Naive thymus-derived CD4-positive, alpha-beta T cell (primary cell): ENCODE data around the gene ANKRD17. TPM values are rescaled to one million over a fixed set of nuclear protein-coding genes. Genes with fewer than 3 reads are reported as not detected.

ENCODE experiments used
- ATAC-seq: fragments of 150-1000 bp; cut with Tn5 transposase; 2 replicates; pipeline ENCODE4 v1.10.0; 2021; ENCODE audit warnings: mild to moderate bottlenecking, moderate library complexity
- CTCF ChIA-PET: fragments of 350-600 bp; sonication (Branson Sonifier 250); formaldehyde crosslinking; loops from one replicate; lab custom pipeline; 2021; ENCODE audit warnings: antibody characterized with exemption; lab: Charles Lee
- POLR2A ChIA-PET: fragments of 350-600 bp; sonication (Branson Sonifier 250); formaldehyde crosslinking; loops from one replicate; lab custom pipeline; 2021; ENCODE audit warnings: antibody characterized with exemption, inconsistent platforms; lab: Charles Lee
- DNase-seq, 9 donors: peaks; one replicate each; pipeline versions ENCODE4 v3.0.0 to v3.0.0-alpha.2; 2020 to 2022; ENCODE audit warnings: mixed read lengths in 1 of 9
- H3K27ac ChIP-seq: one replicate; pipeline ENCODE4 v1.7.0; 2013; ENCODE audit warnings: mild to moderate bottlenecking, low read depth, low read length, moderate library complexity
- H3K27me3 ChIP-seq, 2 donors: one replicate each; pipeline ENCODE4 v1.7.0; 2013; ENCODE audit warnings: low read length in 2 of 2, mild to moderate bottlenecking in 2 of 2, moderate library complexity in 2 of 2; ENCODE audit not compliant: control insufficient read depth in 2 of 2, insufficient read depth in 2 of 2
- H3K36me3 ChIP-seq, 3 experiments: 1 replicate in 2 of 3; 2 replicates in 1 of 3; pipeline ENCODE4 v1.7.0; 2013; ENCODE audit warnings: low read length in 3 of 3, mild to moderate bottlenecking in 3 of 3, moderate library complexity in 1 of 3; ENCODE audit not compliant: insufficient read depth in 3 of 3, control insufficient read depth in 2 of 3
- H3K4me1 ChIP-seq, 2 donors: one replicate each; pipeline ENCODE4 v1.7.0; 2013; ENCODE audit warnings: low read length in 2 of 2, mild to moderate bottlenecking in 2 of 2, moderate library complexity in 1 of 2; ENCODE audit not compliant: control insufficient read depth in 2 of 2, insufficient read depth in 2 of 2
- H3K4me3 ChIP-seq: 2 replicates; pipeline ENCODE4 v1.7.0; 2013; ENCODE audit warnings: mild to moderate bottlenecking, low read length
- H3K9me3 ChIP-seq, 3 experiments: 1 replicate in 2 of 3; 2 replicates in 1 of 3; pipeline ENCODE4 v1.7.0; 2013; ENCODE audit warnings: low read length in 3 of 3; ENCODE audit not compliant: control insufficient read depth in 2 of 3
- H3K27ac Mint-ChIP-seq, 9 donors: one replicate each; pipeline ENCODE4 v1.8.0; 2020 to 2022; ENCODE audit warnings: mixed read lengths in 9 of 9, mild to moderate bottlenecking in 8 of 9, moderate library complexity in 5 of 9, inconsistent platforms in 2 of 9
- H3K27me3 Mint-ChIP-seq, 5 donors: one replicate each; pipeline ENCODE4 v1.8.0; 2021 to 2022; ENCODE audit warnings: mixed read lengths in 5 of 5, mild to moderate bottlenecking in 1 of 5
- H3K36me3 Mint-ChIP-seq, 5 donors: one replicate each; pipeline ENCODE4 v1.8.0; 2020 to 2022; ENCODE audit warnings: mixed read lengths in 5 of 5, mild to moderate bottlenecking in 3 of 5, inconsistent platforms in 1 of 5
- H3K4me1 Mint-ChIP-seq, 7 donors: one replicate each; pipeline ENCODE4 v1.8.0; 2020 to 2022; ENCODE audit warnings: mixed read lengths in 7 of 7, mild to moderate bottlenecking in 3 of 7, inconsistent platforms in 1 of 7
- H3K4me3 Mint-ChIP-seq, 10 donors: one replicate each; pipeline ENCODE4 v1.8.0; 2020 to 2022; ENCODE audit warnings: mild to moderate bottlenecking in 10 of 10, mixed read lengths in 10 of 10, moderate library complexity in 6 of 10, inconsistent platforms in 2 of 10
- H3K9me3 Mint-ChIP-seq, 11 donors: one replicate each; pipeline ENCODE4 v1.8.0; 2020 to 2022; ENCODE audit warnings: mixed read lengths in 11 of 11, mild to moderate bottlenecking in 4 of 11, inconsistent platforms in 1 of 11, moderate library complexity in 1 of 11
- intact Hi-C, 2 donors: fragments of 100-400 bp; cut with micrococcal nuclease; formaldehyde crosslinking; loops; one replicate each; pipeline ENCODE4 v1.15.1; 2023
- polyA plus RNA-seq, 2 donors: library from polyadenylated mRNA; unstranded; fragments of 300-500 nt; fragmentation: Illumina TruSeq; gene quantifications; one replicate each; pipeline ENCODE4 v1.2.3, GENCODE V29; 2021
- total RNA-seq, 6 experiments: library from RNA in 5 of 6; stranded (reverse) in 5 of 6; gene quantifications; 1 replicate in 5 of 6; 2 replicates in 1 of 6; pipeline ENCODE4 v1.2.3 and lab custom pipeline; 2021 to 2026

Gene ANKRD17
- total and polyA plus RNA-seq, 7 experiments from 2014 or later = 13.1 to 67.5 (median 54.8) TPM

GRCh38 chr4:73066445-73066844 is 192.2 kb downstream of the ANKRD17 start:
- H3K27me3 Mint-ChIP-seq = no peaks in the 10 kb centered on the region
- H3K4me1 Mint-ChIP-seq = peaks cover 29 to 56% (median 46%) of the 10 kb centered on the region in 7 donors
- peaks cover 7 to 24% (median 14%) of the 10 kb centered on the region in 5 donors for H3K36me3 Mint-ChIP-seq
- Histone ChIP-seq H3K27me3 (no peaks in the 10 kb centered on the region), H3K36me3 (peaks cover 0 to 18% (median 6%) of the 10 kb centered on the region in 3 experiments), H3K27ac (peak overlapping the region; percentile 66), H3K9me3 (no peaks in the 10 kb centered on the region), H3K4me3 (no peak overlapping the region), H3K4me1 (peaks cover 25 to 29% of the 10 kb centered on the region in 2 donors)
- ChIA-PET POLR2A (interaction anchor here (0.6 to 7.4 kb wide), 2 partner anchors 157 to 192 kb away, joined by 4 to 84 read pairs; partner anchors contain the start of gene ANKRD17), CTCF (interaction anchor here (1.7 kb wide), 1 partner anchor 189 kb away, joined by 5 read pairs; no protein-coding TSS in a partner anchor)
- DNase-seq (no peak), ATAC-seq (no peak)
- intact Hi-C loops = loop anchor here (5.0 kb wide), 2 partner anchors 76 to 1091 kb away; partner anchors contain the start of gene MTHFD2L (in 1 of the 2)
- peaks cover 0 to 5% (median 0%) of the 10 kb centered on the region in 11 donors for H3K9me3 Mint-ChIP-seq
- H3K27ac Mint-ChIP-seq = peak overlapping the region; percentile 75 to 99 (median 95)
- peak overlapping the region in 9 of 10 donors; percentile 30 to 95 (median 60) for H3K4me3 Mint-ChIP-seq

GRCh38 chr4:73064536-73064935 is 194.1 kb downstream of the ANKRD17 start:
- ATAC-seq (no peak), DNase-seq (no peak)
- intact Hi-C loops = no loop called here
- peaks cover 24 to 55% (median 46%) of the 10 kb centered on the region in 7 donors for H3K4me1 Mint-ChIP-seq
- no peaks in the 10 kb centered on the region for H3K9me3 ChIP-seq
- H3K27ac Mint-ChIP-seq = peak overlapping the region in 7 of 9 donors; percentile 5 to 99 (median 55)
- H3K36me3 Mint-ChIP-seq = peaks cover 11 to 37% (median 24%) of the 10 kb centered on the region in 5 donors
- no peak overlapping the region for H3K27ac ChIP-seq
- no peaks in the 10 kb centered on the region for H3K27me3 ChIP-seq
- ChIA-PET CTCF (no interaction called here), POLR2A (interaction anchor here (0.7 to 0.8 kb wide), 2 partner anchors 75 to 1336 kb away, joined by 3 to 4 read pairs; no protein-coding TSS in a partner anchor)
- H3K36me3 ChIP-seq = peaks cover 2 to 35% (median 13%) of the 10 kb centered on the region in 3 experiments
- H3K4me3 ChIP-seq = no peak overlapping the region
- peak overlapping the region in 4 of 10 donors; percentile 16 to 29 (median 25) for H3K4me3 Mint-ChIP-seq
- peaks cover 0 to 3% (median 0%) of the 10 kb centered on the region in 11 donors for H3K9me3 Mint-ChIP-seq
- no peaks in the 10 kb centered on the region for H3K27me3 Mint-ChIP-seq
- peaks cover 21 to 25% of the 10 kb centered on the region in 2 donors for H3K4me1 ChIP-seq

- H3K27me3 ChIP-seq = no peaks in the 10 kb centered on the region
- Mint-ChIP-seq H3K36me3 (peaks cover 17 to 68% (median 47%) of the 10 kb centered on the region in 5 donors), H3K9me3 (no peaks in the 10 kb centered on the region), H3K27ac (peak overlapping the region in 1 of 9 donors; percentile 45), H3K4me1 (peaks cover 0 to 18% (median 0%) of the 10 kb centered on the region in 7 donors), H3K4me3 (no peak overlapping the region), H3K27me3 (no peaks in the 10 kb centered on the region)
- H3K27ac ChIP-seq = no peak overlapping the region
- H3K9me3 ChIP-seq = no peaks in the 10 kb centered on the region
- intact Hi-C loops = no loop called here
- peaks cover 6 to 57% (median 18%) of the 10 kb centered on the region in 3 experiments for H3K36me3 ChIP-seq
- ChIA-PET POLR2A (no interaction called here), CTCF (no interaction called here)
- ATAC-seq (no peak), DNase-seq (no peak)
- no peaks in the 10 kb centered on the region for H3K4me1 ChIP-seq
- no peak overlapping the region for H3K4me3 ChIP-seq
Measured at GRCh38 chr4:73055241-73055897, 203.2 kb downstream of the ANKRD17 start.

GRCh38 chr4:73053974-73054480 is 204.6 kb downstream of the ANKRD17 start:
- peak overlapping the region in 1 of 9 donors; percentile 20 for H3K27ac Mint-ChIP-seq
- POLR2A ChIA-PET = no interaction called here

GRCh38 chr4:73053076-73053475 is 205.5 kb downstream of the ANKRD17 start:
- no peaks in the 10 kb centered on the region for H3K4me1 ChIP-seq
- H3K27ac Mint-ChIP-seq = no peak overlapping the region
- CTCF ChIA-PET = no interaction called here

More at GRCh38 chr4:73053974-73054480, 204.6 kb downstream of the ANKRD17 start:
- no peaks in the 10 kb centered on the region for H3K27me3 ChIP-seq
- H3K36me3 ChIP-seq = peaks cover under 1 to 44% (median 11%) of the 10 kb centered on the region in 3 experiments
- no peaks in the 10 kb centered on the region for H3K4me1 ChIP-seq
- H3K27ac ChIP-seq = no peak overlapping the region
- DNase-seq (no peak), ATAC-seq (no peak)
- H3K4me3 ChIP-seq = no peak overlapping the region
- Mint-ChIP-seq H3K9me3 (no peaks in the 10 kb centered on the region), H3K4me1 (peaks cover 0 to 18% (median 0%) of the 10 kb centered on the region in 7 donors), H3K27me3 (no peaks in the 10 kb centered on the region), H3K4me3 (no peak overlapping the region), H3K36me3 (peaks cover 13 to 56% (median 36%) of the 10 kb centered on the region in 5 donors)
- CTCF ChIA-PET = no interaction called here
- intact Hi-C loops = no loop called here
- H3K9me3 ChIP-seq = no peaks in the 10 kb centered on the region

GRCh38 chr4:73051625-73052024 is 207.0 kb downstream of the ANKRD17 start:
- no peaks in the 10 kb centered on the region for H3K9me3 Mint-ChIP-seq
- H3K4me1 ChIP-seq = no peaks in the 10 kb centered on the region
- no peak overlapping the region for H3K27ac ChIP-seq
- no peak overlapping the region for H3K4me3 Mint-ChIP-seq
- H3K9me3 ChIP-seq = no peaks in the 10 kb centered on the region
- intact Hi-C loops = no loop called here
- H3K27me3 ChIP-seq = no peaks in the 10 kb centered on the region
- H3K36me3 ChIP-seq = peaks cover 0 to 20% (median 7%) of the 10 kb centered on the region in 3 experiments
- DNase-seq (no peak), ATAC-seq (no peak)
- ChIA-PET CTCF (interaction anchor here (0.6 kb wide), 1 partner anchor 34 kb away, joined by 3 read pairs; no protein-coding TSS in a partner anchor), POLR2A (interaction anchor here (1.1 kb wide), 1 partner anchor 16 kb away, joined by 3 read pairs; no protein-coding TSS in a partner anchor)
- peaks cover 0 to 18% (median 0%) of the 10 kb centered on the region in 7 donors for H3K4me1 Mint-ChIP-seq
- H3K36me3 Mint-ChIP-seq = peaks cover 8 to 44% (median 24%) of the 10 kb centered on the region in 5 donors
- H3K27me3 Mint-ChIP-seq = no peaks in the 10 kb centered on the region
- H3K27ac Mint-ChIP-seq = peak overlapping the region in 1 of 9 donors; percentile 53
- no peak overlapping the region for H3K4me3 ChIP-seq

More at GRCh38 chr4:73053076-73053475, 205.5 kb downstream of the ANKRD17 start:
- Mint-ChIP-seq H3K27me3 (no peaks in the 10 kb centered on the region), H3K4me3 (no peak overlapping the region), H3K36me3 (peaks cover 8 to 46% (median 26%) of the 10 kb centered on the region in 5 donors), H3K9me3 (no peaks in the 10 kb centered on the region), H3K4me1 (peaks cover 0 to 18% (median 0%) of the 10 kb centered on the region in 7 donors)
- ATAC-seq = no peak
- no peak for DNase-seq
- Histone ChIP-seq H3K27ac (no peak overlapping the region), H3K9me3 (no peaks in the 10 kb centered on the region), H3K4me3 (no peak overlapping the region), H3K27me3 (no peaks in the 10 kb centered on the region), H3K36me3 (peaks cover 0 to 34% (median 7%) of the 10 kb centered on the region in 3 experiments)
- intact Hi-C loops = no loop called here
- POLR2A ChIA-PET = no interaction called here
